HepG2 (cell line): Measurements from ENCODE around the gene PPP2R2D. TPM values are rescaled to one million over a fixed set of nuclear protein-coding genes. Genes with fewer than 3 reads are reported as not detected.

Source experiments
- CREB1 ChIP-seq, 2 experiments: fragments of 450-650 bp in 1 of 2; IDR thresholded peaks; 2 replicates each; pipeline ENCODE4 v1.6.1; 2016 to 2017; ENCODE audit warnings: control low read depth in 1 of 2, mild to moderate bottlenecking in 1 of 2, missing compliant biosample characterization in 1 of 2, missing genetic modification characterization in 1 of 2
- IRX3 ChIP-seq: sonication (generic); formaldehyde crosslinking; IDR thresholded peaks from 2 replicates; pipeline ENCODE4 v1.8.1; 2023; ENCODE audit warnings: mild to moderate bottlenecking, low read depth, missing genetic modification reagents, borderline replicate concordance
- NFYB ChIP-seq: sonication (generic); formaldehyde crosslinking; IDR thresholded peaks from 2 replicates; pipeline ENCODE4 v1.4.0; 2020; ENCODE audit warnings: missing genetic modification reagents
- PHF8 ChIP-seq: sonication (generic); formaldehyde crosslinking; IDR thresholded peaks from 2 replicates; pipeline ENCODE4 v1.5.0; 2020; ENCODE audit warnings: missing genetic modification reagents
- POLR2AphosphoS5 ChIP-seq: IDR thresholded peaks from 2 replicates; pipeline ENCODE4 v1.6.1; 2012; ENCODE audit warnings: low read depth, low read length
- RAD21 ChIP-seq: fragments of 450-650 bp; formaldehyde crosslinking; IDR thresholded peaks from 2 replicates; pipeline ENCODE4 v1.5.0; 2020; ENCODE audit warnings: mild to moderate bottlenecking
- TCF7 ChIP-seq: sonication (generic); IDR thresholded peaks from 2 replicates; pipeline ENCODE4 v1.6.1; 2016; ENCODE audit warnings: antibody characterized with exemption, low read depth
- ZMYM2 ChIP-seq: sonication (generic); formaldehyde crosslinking; IDR thresholded peaks from 2 replicates; pipeline ENCODE4 v1.8.0; 2022; ENCODE audit warnings: mild to moderate bottlenecking, missing genetic modification reagents
- ZNF33B ChIP-seq: sonication (generic); formaldehyde crosslinking; IDR thresholded peaks from 2 replicates; pipeline ENCODE4 v1.5.1; 2020; ENCODE audit warnings: mild to moderate bottlenecking, missing genetic modification reagents
- ZNF747 ChIP-seq: sonication (generic); formaldehyde crosslinking; IDR thresholded peaks from 2 replicates; pipeline ENCODE4 v1.8.1; 2023; ENCODE audit warnings: missing genetic modification reagents, mild to moderate bottlenecking, borderline replicate concordance
- ZNF781 ChIP-seq: sonication (generic); formaldehyde crosslinking; IDR thresholded peaks from 2 replicates; pipeline ENCODE4 v1.5.1; 2020; ENCODE audit warnings: borderline replicate concordance, mild to moderate bottlenecking, missing genetic modification reagents; ENCODE audit errors: not compliant biosample characterization
- ZNF891 ChIP-seq: sonication (generic); formaldehyde crosslinking; IDR thresholded peaks from 2 replicates; pipeline ENCODE4 v1.5.0; 2020; ENCODE audit warnings: mild to moderate bottlenecking, missing genetic modification reagents
- ZSCAN30 ChIP-seq: sonication (generic); formaldehyde crosslinking; IDR thresholded peaks from 2 replicates; pipeline ENCODE4 v1.5.0; 2020; ENCODE audit warnings: mild to moderate bottlenecking, missing genetic modification reagents
- polyA plus RNA-seq, 8 experiments: library from polyadenylated mRNA; depleted of rRNA in 3 of 8; stranded (reverse) in 7 of 8; unstranded in 1 of 8; fragments of >200 nt; fragmentation: Illumina TruSeq in 4 of 8; extraction: Trizol in 4 of 8; gene quantifications; 2 replicates each; pipeline versions ENCODE4 v1.2.1 to v1.2.3, GENCODE V29; 2011 to 2016; ENCODE audit warnings: low read depth in 4 of 8, missing spikeins in 1 of 8, mixed read lengths in 1 of 8; ENCODE audit not compliant: insufficient read depth in 1 of 8
- total RNA-seq, 5 experiments: library from RNA; depleted of rRNA; stranded (reverse); fragments of >200 nt; fragmentation: Illumina TruSeq; extraction: Trizol; gene quantifications; 2 replicates each; pipeline ENCODE4 v1.2.3, GENCODE V29; 2016; ENCODE audit warnings: low read depth in 1 of 5
- TF ChIP-seq, protein P1 (sequence below): sonication (generic); formaldehyde crosslinking; IDR thresholded peaks from 2 replicates; pipeline ENCODE4 v1.5.1; 2020; ENCODE audit warnings: mild to moderate bottlenecking, missing genetic modification reagents, moderate library complexity
- TF ChIP-seq, protein P2 (sequence below): sonication (generic); formaldehyde crosslinking; IDR thresholded peaks from 2 replicates; pipeline ENCODE4 v1.5.0; 2020; ENCODE audit warnings: missing genetic modification reagents
- TF ChIP-seq, protein P3 (sequence below): sonication (generic); formaldehyde crosslinking; IDR thresholded peaks from 2 replicates; pipeline ENCODE4 v1.9.0; 2022; ENCODE audit warnings: missing genetic modification reagents, mild to moderate bottlenecking, borderline replicate concordance
- TF ChIP-seq, protein P4 (sequence below): sonication (generic); formaldehyde crosslinking; IDR thresholded peaks from 2 replicates; pipeline ENCODE4 v1.4.0; 2020; ENCODE audit warnings: missing genetic modification reagents
- TF ChIP-seq, protein P5 (sequence below): conservative IDR thresholded peaks from 2 replicates; pipeline ENCODE4 v1.6.1; 2018; ENCODE audit warnings: missing genetic modification reagents

Gene PPP2R2D
- total and polyA plus RNA-seq, 2 of the 13 experiments (the other 11 are each of a cell fraction or from before 2014, with no cell fraction given): 32.7 to 33.2 TPM

DNA sequence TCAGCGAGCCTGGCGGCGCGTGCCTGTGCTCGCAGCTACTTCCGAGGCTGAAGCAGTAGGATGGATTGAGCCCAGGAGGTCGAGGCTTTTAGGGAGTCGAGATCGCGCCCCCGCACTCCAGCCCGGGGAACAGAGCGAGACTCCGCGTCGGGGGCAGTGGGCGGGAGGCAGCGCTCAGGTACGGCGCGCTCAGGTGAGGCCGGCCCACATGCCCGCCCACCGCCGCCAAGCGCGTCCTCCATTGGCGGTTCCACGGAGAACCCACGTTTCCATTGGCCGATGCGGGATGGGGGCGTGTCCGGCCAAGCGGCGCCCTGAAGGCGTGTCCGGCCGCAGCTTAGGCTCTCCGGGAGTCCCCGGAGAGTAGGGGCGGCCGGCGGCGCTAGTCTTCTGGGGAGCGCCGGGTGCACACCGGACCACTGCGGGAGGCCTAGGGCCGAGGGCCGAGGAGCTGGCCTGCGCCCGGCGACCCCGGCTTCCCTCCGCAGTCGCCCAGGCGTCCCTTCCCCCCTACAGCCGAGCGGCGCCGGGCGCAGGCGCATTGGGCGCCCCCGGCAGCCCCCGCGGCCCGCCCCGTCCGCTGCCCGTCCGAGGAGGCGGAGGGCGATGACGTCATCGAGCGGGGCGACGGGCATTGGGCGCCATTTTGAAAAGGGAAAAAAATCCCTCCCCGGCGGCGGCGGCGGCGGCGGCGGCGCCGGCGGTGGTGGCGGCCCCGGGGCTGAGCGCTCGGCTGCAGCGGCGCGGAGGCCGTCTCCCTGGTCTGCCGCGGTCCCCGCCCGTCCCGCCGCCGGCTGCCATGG lies at the start of gene PPP2R2D (continued):
- TF ChIP-seq, protein P1, sequence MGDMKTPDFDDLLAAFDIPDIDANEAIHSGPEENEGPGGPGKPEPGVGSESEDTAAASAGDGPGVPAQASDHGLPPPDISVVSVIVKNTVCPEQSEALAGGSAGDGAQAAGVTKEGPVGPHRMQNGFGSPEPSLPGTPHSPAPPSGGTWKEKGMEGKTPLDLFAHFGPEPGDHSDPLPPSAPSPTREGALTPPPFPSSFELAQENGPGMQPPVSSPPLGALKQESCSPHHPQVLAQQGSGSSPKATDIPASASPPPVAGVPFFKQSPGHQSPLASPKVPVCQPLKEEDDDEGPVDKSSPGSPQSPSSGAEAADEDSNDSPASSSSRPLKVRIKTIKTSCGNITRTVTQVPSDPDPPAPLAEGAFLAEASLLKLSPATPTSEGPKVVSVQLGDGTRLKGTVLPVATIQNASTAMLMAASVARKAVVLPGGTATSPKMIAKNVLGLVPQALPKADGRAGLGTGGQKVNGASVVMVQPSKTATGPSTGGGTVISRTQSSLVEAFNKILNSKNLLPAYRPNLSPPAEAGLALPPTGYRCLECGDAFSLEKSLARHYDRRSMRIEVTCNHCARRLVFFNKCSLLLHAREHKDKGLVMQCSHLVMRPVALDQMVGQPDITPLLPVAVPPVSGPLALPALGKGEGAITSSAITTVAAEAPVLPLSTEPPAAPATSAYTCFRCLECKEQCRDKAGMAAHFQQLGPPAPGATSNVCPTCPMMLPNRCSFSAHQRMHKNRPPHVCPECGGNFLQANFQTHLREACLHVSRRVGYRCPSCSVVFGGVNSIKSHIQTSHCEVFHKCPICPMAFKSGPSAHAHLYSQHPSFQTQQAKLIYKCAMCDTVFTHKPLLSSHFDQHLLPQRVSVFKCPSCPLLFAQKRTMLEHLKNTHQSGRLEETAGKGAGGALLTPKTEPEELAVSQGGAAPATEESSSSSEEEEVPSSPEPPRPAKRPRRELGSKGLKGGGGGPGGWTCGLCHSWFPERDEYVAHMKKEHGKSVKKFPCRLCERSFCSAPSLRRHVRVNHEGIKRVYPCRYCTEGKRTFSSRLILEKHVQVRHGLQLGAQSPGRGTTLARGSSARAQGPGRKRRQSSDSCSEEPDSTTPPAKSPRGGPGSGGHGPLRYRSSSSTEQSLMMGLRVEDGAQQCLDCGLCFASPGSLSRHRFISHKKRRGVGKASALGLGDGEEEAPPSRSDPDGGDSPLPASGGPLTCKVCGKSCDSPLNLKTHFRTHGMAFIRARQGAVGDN (CRISPR knock-in tag): peak; percentile 76
- TF ChIP-seq, protein P2, sequence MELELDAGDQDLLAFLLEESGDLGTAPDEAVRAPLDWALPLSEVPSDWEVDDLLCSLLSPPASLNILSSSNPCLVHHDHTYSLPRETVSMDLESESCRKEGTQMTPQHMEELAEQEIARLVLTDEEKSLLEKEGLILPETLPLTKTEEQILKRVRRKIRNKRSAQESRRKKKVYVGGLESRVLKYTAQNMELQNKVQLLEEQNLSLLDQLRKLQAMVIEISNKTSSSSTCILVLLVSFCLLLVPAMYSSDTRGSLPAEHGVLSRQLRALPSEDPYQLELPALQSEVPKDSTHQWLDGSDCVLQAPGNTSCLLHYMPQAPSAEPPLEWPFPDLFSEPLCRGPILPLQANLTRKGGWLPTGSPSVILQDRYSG: peak; percentile 74; the same call in 1 of the 2 replicates
- TF ChIP-seq ZNF891 (no peak), TCF7 (no peak), POLR2AphosphoS5 (peak; percentile 68), ZNF747 (CRISPR knock-in tag) (no peak), ZNF33B (CRISPR knock-in tag) (no peak), IRX3 (0 out of 2 replicates have a peak, but pooled peaks have one; percentile 61), PHF8 (CRISPR knock-in tag) (peak; percentile 68), ZNF781 (CRISPR knock-in tag) (peak; percentile 62), ZMYM2 (CRISPR knock-in tag) (0 out of 2 replicates have a peak, but pooled peaks have one; percentile 40), ZSCAN30 (CRISPR knock-in tag) (no peak), CREB1 (IDR thresholded peaks at IDR 0.05) (peak; percentile 98), CREB1 (CRISPR knock-in tag; IDR thresholded peaks at IDR 0.05) (peak; percentile 71), NFYB (CRISPR knock-in tag) (peak; percentile 87), RAD21 (peak; percentile 37; the same call in 1 of the 2 replicates)
- TF ChIP-seq, protein P3, sequence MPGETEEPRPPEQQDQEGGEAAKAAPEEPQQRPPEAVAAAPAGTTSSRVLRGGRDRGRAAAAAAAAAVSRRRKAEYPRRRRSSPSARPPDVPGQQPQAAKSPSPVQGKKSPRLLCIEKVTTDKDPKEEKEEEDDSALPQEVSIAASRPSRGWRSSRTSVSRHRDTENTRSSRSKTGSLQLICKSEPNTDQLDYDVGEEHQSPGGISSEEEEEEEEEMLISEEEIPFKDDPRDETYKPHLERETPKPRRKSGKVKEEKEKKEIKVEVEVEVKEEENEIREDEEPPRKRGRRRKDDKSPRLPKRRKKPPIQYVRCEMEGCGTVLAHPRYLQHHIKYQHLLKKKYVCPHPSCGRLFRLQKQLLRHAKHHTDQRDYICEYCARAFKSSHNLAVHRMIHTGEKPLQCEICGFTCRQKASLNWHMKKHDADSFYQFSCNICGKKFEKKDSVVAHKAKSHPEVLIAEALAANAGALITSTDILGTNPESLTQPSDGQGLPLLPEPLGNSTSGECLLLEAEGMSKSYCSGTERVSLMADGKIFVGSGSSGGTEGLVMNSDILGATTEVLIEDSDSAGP: peak; percentile 69; the same call in 1 of the 2 replicates
- TF ChIP-seq, protein P4, sequence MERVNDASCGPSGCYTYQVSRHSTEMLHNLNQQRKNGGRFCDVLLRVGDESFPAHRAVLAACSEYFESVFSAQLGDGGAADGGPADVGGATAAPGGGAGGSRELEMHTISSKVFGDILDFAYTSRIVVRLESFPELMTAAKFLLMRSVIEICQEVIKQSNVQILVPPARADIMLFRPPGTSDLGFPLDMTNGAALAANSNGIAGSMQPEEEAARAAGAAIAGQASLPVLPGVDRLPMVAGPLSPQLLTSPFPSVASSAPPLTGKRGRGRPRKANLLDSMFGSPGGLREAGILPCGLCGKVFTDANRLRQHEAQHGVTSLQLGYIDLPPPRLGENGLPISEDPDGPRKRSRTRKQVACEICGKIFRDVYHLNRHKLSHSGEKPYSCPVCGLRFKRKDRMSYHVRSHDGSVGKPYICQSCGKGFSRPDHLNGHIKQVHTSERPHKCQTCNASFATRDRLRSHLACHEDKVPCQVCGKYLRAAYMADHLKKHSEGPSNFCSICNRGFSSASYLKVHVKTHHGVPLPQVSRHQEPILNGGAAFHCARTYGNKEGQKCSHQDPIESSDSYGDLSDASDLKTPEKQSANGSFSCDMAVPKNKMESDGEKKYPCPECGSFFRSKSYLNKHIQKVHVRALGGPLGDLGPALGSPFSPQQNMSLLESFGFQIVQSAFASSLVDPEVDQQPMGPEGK (CRISPR knock-in tag): peak; percentile 64
- TF ChIP-seq, protein P5, sequence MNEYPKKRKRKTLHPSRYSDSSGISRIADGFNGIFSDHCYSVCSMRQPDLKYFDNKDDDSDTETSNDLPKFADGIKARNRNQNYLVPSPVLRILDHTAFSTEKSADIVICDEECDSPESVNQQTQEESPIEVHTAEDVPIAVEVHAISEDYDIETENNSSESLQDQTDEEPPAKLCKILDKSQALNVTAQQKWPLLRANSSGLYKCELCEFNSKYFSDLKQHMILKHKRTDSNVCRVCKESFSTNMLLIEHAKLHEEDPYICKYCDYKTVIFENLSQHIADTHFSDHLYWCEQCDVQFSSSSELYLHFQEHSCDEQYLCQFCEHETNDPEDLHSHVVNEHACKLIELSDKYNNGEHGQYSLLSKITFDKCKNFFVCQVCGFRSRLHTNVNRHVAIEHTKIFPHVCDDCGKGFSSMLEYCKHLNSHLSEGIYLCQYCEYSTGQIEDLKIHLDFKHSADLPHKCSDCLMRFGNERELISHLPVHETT (CRISPR knock-in tag): no peak; the same call in 1 of the 2 replicates
